Bladder microvascular endothelial cell (primary cell): ENCODE measurements around the gene MRPL19. TPM values are rescaled to one million over a fixed set of nuclear protein-coding genes. Genes with fewer than 3 reads are reported as not detected.

Experiments used
- total RNA-seq: library from RNA; depleted of rRNA; stranded (reverse); fragments of >200 nt; gene quantifications from 2 replicates; pipeline ENCODE4 v1.2.3, GENCODE V29; 2014

MRPL19 gene
- 16.7 and 42.4 TPM in 2 replicates for total RNA-seq

GRCh38 chr2:75646583-75647425 lies at the start of gene MRPL19:
Gene MRPL19 (plus strand): TSS chr2:75646783. CDS start chr2:75646808, 25 bp downstream.

GRCh38 chr2:75710577-75711253 lies 64.1 kb downstream of the MRPL19 start, which contains the start of gene GCFC2:
Gene GCFC2 (minus strand): TSS chr2:75710915. CDS start chr2:75710855, 60 bp downstream.

Other genes starting within 250 kb of the MRPL19 start
- gene EVA1A, start 85.8 kb upstream of the MRPL19 start, total RNA-seq: 74.0 and 127 TPM in 2 replicates
- 6.2 and 13.0 TPM in 2 replicates for gene GCFC2, start 64.1 kb downstream of the MRPL19 start, total RNA-seq